ENCODE data around the gene KCNF1. TPM values are rescaled to one million over a fixed set of nuclear protein-coding genes. Genes with fewer than 3 reads are reported as not detected.

The KCNF1 gene
- total and polyA plus RNA-seq, 2 of the 8 experiments (the other 6 are each of a cell fraction or from before 2014, with no cell fraction given) = 0.48 to 1.5 TPM

- H3K4me2 ChIP-seq (ENCODE audit: insufficient read depth in 1 of 2, low read depth in 2 of 2, low read length in 2 of 2) = no peak overlapping the region
- CTCF ChIA-PET (ENCODE audit: partially characterized antibody) = interaction anchor here (0.6 to 13.4 kb wide), 55 partner anchors 10 to 827 kb away, joined by 3 to 234 read pairs (median 5); a partner anchor contains a TSS
- peaks cover 3 to 6% of the 10 kb centered on the region in 2 experiments; a peak in 2 of 4 replicates for H3K9me3 ChIP-seq (ENCODE audit: insufficient read depth in 2 of 2, low read depth in 1 of 2, low read length in 1 of 2)
- H3K27ac ChIP-seq (ENCODE audit: low read depth, low read length) = no peak overlapping the region
- no peak overlapping the region for H2AFZ ChIP-seq (ENCODE audit: low read length)
- H2BK15ac ChIP-seq (ENCODE audit: low read length) = no peak overlapping the region
- H3K79me1 ChIP-seq (ENCODE audit: low read depth, low read length) = no peaks in the 10 kb centered on the region
- H3K18ac ChIP-seq (ENCODE audit: extremely low read depth, low read length) = no peak overlapping the region
- H3K23ac ChIP-seq (ENCODE audit: insufficient read length) = no peak overlapping the region
- no peak overlapping the region for H3K56ac ChIP-seq (replicated peaks; ENCODE audit: insufficient read length, low read depth, low read length)
- H4K5ac ChIP-seq (ENCODE audit: insufficient read length, low read depth, low read length) = no peak overlapping the region
- no peaks in the 10 kb centered on the region for H3K79me2 ChIP-seq (ENCODE audit: control insufficient read depth in 1 of 2, insufficient read depth in 2 of 2, low read length in 2 of 2)
- H3K14ac ChIP-seq (ENCODE audit: insufficient read length) = no peak overlapping the region
- FAIRE-seq = peak; percentile 7
- H2AK5ac ChIP-seq (ENCODE audit: low read depth, low read length) = no peak overlapping the region
- no peak overlapping the region for H4K8ac ChIP-seq (ENCODE audit: extremely low read depth, insufficient read depth, low read length)
- H2BK120ac ChIP-seq (replicated peaks; ENCODE audit: low read depth, low read length) = peak overlapping the region; percentile 15
- no peak overlapping the region for H2BK20ac ChIP-seq (ENCODE audit: low read length)
- no peak overlapping the region for H3K4ac ChIP-seq (replicated peaks; ENCODE audit: insufficient read length, low read depth, low read length)
- H3K27me3 ChIP-seq (replicated peaks in 1 of 4; ENCODE audit: control insufficient read depth in 3 of 4, extremely low read depth in 1 of 4, insufficient read depth in 3 of 4, low read length in 3 of 4) = peaks cover 13 to 35% (median 28%) of the 10 kb centered on the region in 4 experiments; a peak in 6 of 7 replicates
- peak in 1 of 2 experiments; percentile 86 for DNase-seq (ENCODE audit: low read depth in 1 of 2, low spot score in 2 of 2)
- peaks cover 3 to 7% of the 10 kb centered on the region in 2 experiments for H4K20me1 ChIP-seq (replicated peaks in 1 of 2; ENCODE audit: control insufficient read depth in 1 of 2, insufficient read depth in 2 of 2, low read length in 2 of 2)
- H3K9ac ChIP-seq (replicated peaks in 1 of 4; ENCODE audit: extremely low read depth in 1 of 4, low read depth in 3 of 4, low read length in 3 of 4) = no peak overlapping the region
- H3K36me3 ChIP-seq (ENCODE audit: control insufficient read depth in 2 of 4, insufficient read depth in 4 of 4, low read length in 3 of 4) = no peaks in the 10 kb centered on the region; a peak in 1 of 8 replicates
- H3K4me3 ChIP-seq (ENCODE audit: extremely low read depth in 1 of 4, insufficient read depth in 2 of 4, low read depth in 3 of 4, low read length in 4 of 4) = no peak overlapping the region
- H2BK12ac ChIP-seq (ENCODE audit: low read depth, low read length) = no peak overlapping the region
- H4K91ac ChIP-seq (replicated peaks; ENCODE audit: insufficient read length, low read length) = no peak overlapping the region
- POLR2A ChIA-PET (ENCODE audit: partially characterized antibody) = interaction anchor here (0.8 to 1.4 kb wide), 3 partner anchors 10 to 12 kb away, joined by 3 to 4 read pairs (median 4); no protein-coding TSS in a partner anchor
- WGBS, 2 experiments (ENCODE audit: extremely low coverage in 1 of 2, insufficient coverage in 1 of 2, insufficient read length in 1 of 2, insufficient replicate concordance in 2 of 2, low coverage in 1 of 2, low lambda C conversion rate in 2 of 2, missing lambda C conversion rate in 1 of 2) = 60% methylated on average over 15 of the region's 15 CpGs; no CpG with 5 or more reads in 1 of the 2 experiments
- H3K4me1 ChIP-seq (replicated peaks in 1 of 4; ENCODE audit: control insufficient read depth in 3 of 4, insufficient read depth in 4 of 4, low read length in 3 of 4) = peaks cover 3 to 25% (median 8%) of the 10 kb centered on the region in 4 experiments
- no peak overlapping the region for H2BK5ac ChIP-seq (ENCODE audit: low read depth, low read length)
- peaks cover 10% of the 10 kb centered on the region; the same call in 1 of the 2 replicates for H3K23me2 ChIP-seq (ENCODE audit: low read depth, low read length)
- TF ChIP-seq ATF3 (IDR thresholded peaks at IDR 0.05; ENCODE audit: insufficient read depth, low read depth, low read length) (no peak), EGR1 (IDR thresholded peaks at IDR 0.05; ENCODE audit: borderline replicate concordance, low read depth, low read length) (no peak), CBX5 (IDR thresholded peaks at IDR 0.05; ENCODE audit: low read depth, low read length) (no peak), CTBP2 (IDR thresholded peaks at IDR 0.05; ENCODE audit: borderline replicate concordance, insufficient read depth, insufficient read length, low read length) (no peak), RNF2 (IDR thresholded peaks at IDR 0.05; ENCODE audit: borderline replicate concordance, low read depth, low read length, missing control alignments, poor library complexity, severe bottlenecking) (no peak), FOSL1 (IDR thresholded peaks at IDR 0.05; ENCODE audit: insufficient read depth, low read depth, low read length) (no peak), KDM1A (IDR thresholded peaks at IDR 0.05; ENCODE audit: borderline replicate concordance, low read length) (no peak), RAD21 (IDR thresholded peaks at IDR 0.05 in 1 of 2, conservative IDR thresholded peaks at IDR 0.05 in 1 of 2; ENCODE audit: low read depth in 2 of 2, low read length in 2 of 2) (peak; percentile 48 to 65), CEBPB (IDR thresholded peaks at IDR 0.05; ENCODE audit: low read depth, low read length) (peak; percentile 38; the same call in 1 of the 2 replicates)
These were observed 2.4 kb upstream of the KCNF1 start for GRCh38 chr2:10909050-10909995.
